Tongue (tissue), 2 donors: ENCODE data around the gene ZNF888. TPM values are rescaled to one million over a fixed set of nuclear protein-coding genes. Genes with fewer than 3 reads are reported as not detected.

Experiments
- DNase-seq: peaks from one replicate; pipeline ENCODE4 v3.0.0-alpha.2; 2015
- total RNA-seq: library from RNA; depleted of rRNA; stranded (reverse); fragments of >200 nt; gene quantifications from one replicate; pipeline ENCODE4 v1.2.3, GENCODE V29; 2014

The ZNF888 gene
- total RNA-seq = 5.5 TPM

GRCh38 chr19:52922841-52923777, at the start of gene ZNF888:
Gene ZNF888, minus strand, starts transcription at chr19:52923428. Its CDS starts 5,555 bp downstream, at chr19:52917873.
- peak; percentile 91 for DNase-seq

- no peak for DNase-seq
Observed at GRCh38 chr19:52967772-52968171, 44.5 kb upstream of the ZNF888 start.

GRCh38 chr19:52963247-52963618, 40.0 kb upstream of the ZNF888 start:
- no peak for DNase-seq

- peak; percentile 98 for DNase-seq
Observed at GRCh38 chr19:52962394-52963246, 39.4 kb upstream of the ZNF888 start, which contains the start of gene ZNF816. Gene ZNF816, minus strand, starts transcription at chr19:52962881. Its CDS starts 6,792 bp downstream, at chr19:52956089.

- no peak for DNase-seq
Observed at GRCh38 chr19:52961981-52962380, 38.8 kb upstream of the ZNF888 start.

- no peak for DNase-seq
Observed at GRCh38 chr19:52959613-52960295, 36.5 kb upstream of the ZNF888 start.

GRCh38 chr19:52957591-52957990, 34.4 kb upstream of the ZNF888 start:
- DNase-seq = no peak

GRCh38 chr19:52956917-52957316, 33.7 kb upstream of the ZNF888 start:
- DNase-seq = no peak

GRCh38 chr19:52949422-52949821, 26.2 kb upstream of the ZNF888 start:
- no peak for DNase-seq

- no peak for DNase-seq
Observed at GRCh38 chr19:52948025-52948770, 25.0 kb upstream of the ZNF888 start.

- DNase-seq = peak; percentile 80
Observed at GRCh38 chr19:52946322-52947310, 23.4 kb upstream of the ZNF888 start.

GRCh38 chr19:52945652-52946321, 22.6 kb upstream of the ZNF888 start:
- no peak for DNase-seq

- peak; percentile 15 for DNase-seq
Observed at GRCh38 chr19:52944703-52945493, 21.7 kb upstream of the ZNF888 start.

- DNase-seq = peak; percentile 27
Observed at GRCh38 chr19:52943884-52944643, 20.8 kb upstream of the ZNF888 start.

GRCh38 chr19:52943134-52943883, 20.1 kb upstream of the ZNF888 start:
- DNase-seq = no peak

- peak; percentile 94 for DNase-seq
Observed at GRCh38 chr19:52942386-52943133, 19.3 kb upstream of the ZNF888 start.
